ENCODE results near the gene FUT4.

DNA sequence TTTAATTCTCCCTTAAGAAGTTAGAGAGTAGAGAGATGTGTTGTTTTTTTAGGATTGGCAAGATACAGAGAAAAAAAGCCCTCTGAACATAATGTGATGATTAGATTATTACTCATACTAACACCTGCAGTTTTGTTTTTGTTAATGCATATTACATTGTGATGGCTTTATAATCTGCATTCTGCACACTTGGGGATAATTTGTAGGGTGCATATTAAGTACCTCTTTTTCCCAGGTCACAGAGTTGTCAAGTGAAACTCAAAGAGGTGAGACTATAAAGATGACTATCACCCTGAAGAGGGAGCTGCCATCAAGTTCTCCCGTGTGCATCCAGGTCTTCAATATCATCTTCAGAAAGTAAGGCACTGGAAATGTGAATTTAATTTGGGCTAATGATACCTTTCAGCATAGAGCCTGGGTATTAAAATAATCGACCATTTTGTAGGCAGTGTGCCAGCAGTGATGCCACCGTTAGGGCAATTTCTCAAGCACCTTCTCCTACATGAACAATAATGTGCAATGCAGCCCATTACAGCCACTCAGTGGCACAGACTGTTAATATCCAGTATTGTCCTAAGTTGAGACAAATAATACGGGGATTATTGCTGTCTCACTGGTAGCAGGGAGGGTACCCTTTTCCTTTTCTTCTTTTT, 39.6 kb downstream of the FUT4 start:
- TF ChIP-seq, protein P1, sequence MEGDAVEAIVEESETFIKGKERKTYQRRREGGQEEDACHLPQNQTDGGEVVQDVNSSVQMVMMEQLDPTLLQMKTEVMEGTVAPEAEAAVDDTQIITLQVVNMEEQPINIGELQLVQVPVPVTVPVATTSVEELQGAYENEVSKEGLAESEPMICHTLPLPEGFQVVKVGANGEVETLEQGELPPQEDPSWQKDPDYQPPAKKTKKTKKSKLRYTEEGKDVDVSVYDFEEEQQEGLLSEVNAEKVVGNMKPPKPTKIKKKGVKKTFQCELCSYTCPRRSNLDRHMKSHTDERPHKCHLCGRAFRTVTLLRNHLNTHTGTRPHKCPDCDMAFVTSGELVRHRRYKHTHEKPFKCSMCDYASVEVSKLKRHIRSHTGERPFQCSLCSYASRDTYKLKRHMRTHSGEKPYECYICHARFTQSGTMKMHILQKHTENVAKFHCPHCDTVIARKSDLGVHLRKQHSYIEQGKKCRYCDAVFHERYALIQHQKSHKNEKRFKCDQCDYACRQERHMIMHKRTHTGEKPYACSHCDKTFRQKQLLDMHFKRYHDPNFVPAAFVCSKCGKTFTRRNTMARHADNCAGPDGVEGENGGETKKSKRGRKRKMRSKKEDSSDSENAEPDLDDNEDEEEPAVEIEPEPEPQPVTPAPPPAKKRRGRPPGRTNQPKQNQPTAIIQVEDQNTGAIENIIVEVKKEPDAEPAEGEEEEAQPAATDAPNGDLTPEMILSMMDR (IDR thresholded peaks at IDR 0.05) = no peak
- TF ChIP-seq POLR2AphosphoS5 (IDR thresholded peaks at IDR 0.05) = no peak

Data from sigmoid colon (tissue), 4 donors.